WTC11 (cell line): Measurements from ENCODE around the gene RASGRP2.

ENCODE experiments used
- CTCF ChIP-seq: fragments of 200-600 bp; IDR thresholded peaks from 2 replicates; pipeline ENCODE4 v1.8.0; 2022; ENCODE audit warnings: antibody characterized with exemption
- MXD4 ChIP-seq: fragments of 250-450 bp; sonication (Bioruptor Pico); IDR thresholded peaks from 2 replicates; pipeline ENCODE4 v1.8.0; 2021; ENCODE audit warnings: mild to moderate bottlenecking, moderate library complexity, borderline replicate concordance
- NFYB ChIP-seq: sonication (generic); formaldehyde crosslinking; conservative IDR thresholded peaks from 2 replicates; pipeline ENCODE4 v1.8.0; 2022; ENCODE audit warnings: low read depth, missing genetic modification reagents
- SMAD4 ChIP-seq: sonication (generic); formaldehyde crosslinking; IDR thresholded peaks from 2 replicates; pipeline ENCODE4 v1.8.0; 2022; ENCODE audit warnings: mild to moderate bottlenecking, missing genetic modification reagents

GRCh38 chr11:64677441-64678023, 66.4 kb downstream of the RASGRP2 start:
- TF ChIP-seq CTCF (no peak), MXD4 (no peak), NFYB (no peak), SMAD4 (CRISPR knock-in tag) (no peak)
